ENCODE results near the gene SLC6A5. TPM values are rescaled to one million over a fixed set of nuclear protein-coding genes. Genes with fewer than 3 reads are reported as not detected.

Gene SLC6A5
- total and polyA plus RNA-seq, 2 of the 8 experiments (the other 6 are each of a cell fraction or from before 2014, with no cell fraction given): not detected

GRCh38 chr11:20654038-20654437 lies 54.6 kb downstream of the SLC6A5 start:
- H3K9me3 ChIP-seq (ENCODE audit: insufficient read depth in 2 of 2, low read depth in 1 of 2, low read length in 1 of 2): no peaks in the 10 kb centered on the region
- no peaks in the 10 kb centered on the region; the same call in 1 of the 2 replicates for H3K23me2 ChIP-seq (ENCODE audit: low read depth, low read length)
- no peaks in the 10 kb centered on the region for H3K36me3 ChIP-seq (ENCODE audit: control insufficient read depth in 2 of 4, insufficient read depth in 4 of 4, low read length in 3 of 4)
- POLR2A ChIA-PET (ENCODE audit: partially characterized antibody): no interaction called here
- H2BK12ac ChIP-seq (ENCODE audit: low read depth, low read length): no peak overlapping the region
- H3K23ac ChIP-seq (ENCODE audit: insufficient read length): no peak overlapping the region
- H3K9ac ChIP-seq (replicated peaks in 1 of 4; ENCODE audit: extremely low read depth in 1 of 4, low read depth in 3 of 4, low read length in 3 of 4): no peak overlapping the region
- no peak overlapping the region for H2AK5ac ChIP-seq (ENCODE audit: low read depth, low read length)
- peaks cover 0 to 7% (median 5%) of the 10 kb centered on the region in 4 experiments; a peak in 5 of 7 replicates for H3K4me1 ChIP-seq (replicated peaks in 1 of 4; ENCODE audit: control insufficient read depth in 3 of 4, insufficient read depth in 4 of 4, low read length in 3 of 4)
- H3K14ac ChIP-seq (ENCODE audit: insufficient read length): no peak overlapping the region
- H4K5ac ChIP-seq (ENCODE audit: insufficient read length, low read depth, low read length): no peak overlapping the region
- no peak overlapping the region for H3K4ac ChIP-seq (replicated peaks; ENCODE audit: insufficient read length, low read depth, low read length)
- H2BK5ac ChIP-seq (ENCODE audit: low read depth, low read length): no peak overlapping the region
- no peaks in the 10 kb centered on the region for H3K79me1 ChIP-seq (ENCODE audit: low read depth, low read length)
- 87% methylated on average over 3 of the region's 3 CpGs; no CpG with 5 or more reads in 1 of the 2 experiments for WGBS, 2 experiments (ENCODE audit: extremely low coverage in 1 of 2, insufficient coverage in 1 of 2, insufficient read length in 1 of 2, insufficient replicate concordance in 2 of 2, low coverage in 1 of 2, low lambda C conversion rate in 2 of 2, missing lambda C conversion rate in 1 of 2)
- no peaks in the 10 kb centered on the region for H3K79me2 ChIP-seq (ENCODE audit: control insufficient read depth in 1 of 2, insufficient read depth in 2 of 2, low read length in 2 of 2)
- TF ChIP-seq PHF8 (conservative IDR thresholded peaks at IDR 0.05; ENCODE audit: low read depth, low read length): no peak
- no peak for TF ChIP-seq SIX5 (IDR thresholded peaks at IDR 0.05; ENCODE audit: low read depth, low read length)
- no peak for TF ChIP-seq KDM5A (IDR thresholded peaks at IDR 0.05; ENCODE audit: low read length)
- no peak for TF ChIP-seq GTF2F1 (IDR thresholded peaks at IDR 0.05; ENCODE audit: borderline replicate concordance, low read depth, low read length)
- no peak overlapping the region for H2BK120ac ChIP-seq (replicated peaks; ENCODE audit: low read depth, low read length)
- H3K27me3 ChIP-seq (replicated peaks in 1 of 4; ENCODE audit: control insufficient read depth in 3 of 4, extremely low read depth in 1 of 4, insufficient read depth in 3 of 4, low read length in 3 of 4): no peaks in the 10 kb centered on the region
- H4K8ac ChIP-seq (ENCODE audit: extremely low read depth, insufficient read depth, low read length): no peak overlapping the region
- H3K4me2 ChIP-seq (ENCODE audit: insufficient read depth in 1 of 2, low read depth in 2 of 2, low read length in 2 of 2): no peak overlapping the region
- no peak overlapping the region for H2BK20ac ChIP-seq (ENCODE audit: low read length)
- H4K20me1 ChIP-seq (replicated peaks in 1 of 2; ENCODE audit: control insufficient read depth in 1 of 2, insufficient read depth in 2 of 2, low read length in 2 of 2): no peaks in the 10 kb centered on the region
- FAIRE-seq: no peak
- CTCF ChIA-PET (ENCODE audit: partially characterized antibody): interaction anchor here (0.7 to 4.6 kb wide), 6 partner anchors 10 to 219 kb away, joined by 3 to 18 read pairs (median 4); partner anchors contain the start of gene NELL1
- H3K4me3 ChIP-seq (ENCODE audit: extremely low read depth in 1 of 4, insufficient read depth in 2 of 4, low read depth in 3 of 4, low read length in 4 of 4): no peak overlapping the region
- H3K18ac ChIP-seq (ENCODE audit: extremely low read depth, low read length): no peak overlapping the region
- H3K27ac ChIP-seq (ENCODE audit: low read depth, low read length): no peak overlapping the region
- H3K56ac ChIP-seq (replicated peaks; ENCODE audit: insufficient read length, low read depth, low read length): no peak overlapping the region
- H4K91ac ChIP-seq (replicated peaks; ENCODE audit: insufficient read length, low read length): no peak overlapping the region
- no peak for DNase-seq (ENCODE audit: low read depth in 1 of 2, low spot score in 2 of 2)
- no peak overlapping the region for H2AFZ ChIP-seq (ENCODE audit: low read length)
- H2BK15ac ChIP-seq (ENCODE audit: low read length): no peak overlapping the region
